Bronchial epithelial cell (primary cell): ENCODE data around the gene ANKRD6. TPM values are rescaled to one million over a fixed set of nuclear protein-coding genes. Genes with fewer than 3 reads are reported as not detected.
A peak's percentile ranks its signal among the peaks of the same experiment; 100 is the strongest.

ENCODE experiments used
- DNase-seq: peaks from one replicate; pipeline ENCODE4 v3.0.0-alpha.2; 2010; ENCODE audit warnings: low read depth
- FAIRE-seq: peaks from 2 replicates; lab custom pipeline; 2011; peaks lifted over from hg19 to GRCh38; lab: Jason Lieb, UNC
- H3K27me3 ChIP-seq: 2 replicates; pipeline ENCODE4 v1.5.1; 2011; ENCODE audit warnings: low read length; ENCODE audit not compliant: control insufficient read depth, insufficient read depth
- H3K36me3 ChIP-seq: 2 replicates; pipeline ENCODE4 v1.5.1; 2011; ENCODE audit warnings: low read length; ENCODE audit not compliant: control insufficient read depth, insufficient read depth
- H3K4me3 ChIP-seq: 2 replicates; pipeline ENCODE4 v1.5.1; 2011; ENCODE audit warnings: mild to moderate bottlenecking, low read depth, low read length, control low read depth
- CTCF ChIP-seq: IDR thresholded peaks from 2 replicates; pipeline ENCODE4 v1.5.1; 2011; ENCODE audit warnings: mild to moderate bottlenecking, moderate library complexity, low read length, control low read depth, inconsistent platforms; ENCODE audit not compliant: insufficient read depth, severe bottlenecking
- total RNA-seq: library from RNA; depleted of rRNA; stranded (reverse); fragments of >200 nt; gene quantifications from 2 replicates; pipeline ENCODE4 v1.2.1, GENCODE V29; 2014

ANKRD6 gene
- total RNA-seq, 1 donor from 2014 or later = 6.1 TPM

GRCh38 chr6:89644864-89645263 is 211.9 kb downstream of the ANKRD6 start:
- Histone ChIP-seq H3K27me3 (no peaks in the 10 kb centered on the region), H3K36me3 (peaks cover 1% of the 10 kb centered on the region), H3K4me3 (no peak overlapping the region)
- DNase-seq (peak; percentile 37), FAIRE-seq (no peak)
- TF ChIP-seq CTCF = no peak

- no peak for TF ChIP-seq CTCF
- Histone ChIP-seq H3K4me3 (no peak overlapping the region), H3K36me3 (no peaks in the 10 kb centered on the region), H3K27me3 (no peaks in the 10 kb centered on the region)
- FAIRE-seq = no peak
- no peak for DNase-seq
These were observed 216.7 kb downstream of the ANKRD6 start for GRCh38 chr6:89649682-89650081.

GRCh38 chr6:89650579-89650978 is 217.6 kb downstream of the ANKRD6 start:
- no peak for FAIRE-seq
- TF ChIP-seq CTCF = no peak
- peaks cover 1% of the 10 kb centered on the region for H3K36me3 ChIP-seq
- no peak for DNase-seq
- no peak overlapping the region for H3K4me3 ChIP-seq
- no peaks in the 10 kb centered on the region for H3K27me3 ChIP-seq

- Histone ChIP-seq H3K4me3 (no peak overlapping the region), H3K27me3 (no peaks in the 10 kb centered on the region), H3K36me3 (peaks cover 6% of the 10 kb centered on the region)
- DNase-seq = peak; percentile 50
- no peak for TF ChIP-seq CTCF
- FAIRE-seq = no peak
These were observed 222.2 kb downstream of the ANKRD6 start for GRCh38 chr6:89655122-89655521.

GRCh38 chr6:89657445-89658158 is 224.7 kb downstream of the ANKRD6 start:
- Histone ChIP-seq H3K4me3 (no peak overlapping the region), H3K36me3 (peaks cover 12% of the 10 kb centered on the region), H3K27me3 (no peaks in the 10 kb centered on the region)
- DNase-seq = no peak
- TF ChIP-seq CTCF = no peak
- no peak for FAIRE-seq

GRCh38 chr6:89660981-89661380 is 228.0 kb downstream of the ANKRD6 start:
- DNase-seq = no peak
- H3K36me3 ChIP-seq = peaks cover 16% of the 10 kb centered on the region
- no peak for TF ChIP-seq CTCF
- no peak for FAIRE-seq
- no peaks in the 10 kb centered on the region for H3K27me3 ChIP-seq
- no peak overlapping the region for H3K4me3 ChIP-seq
